Measurements from ENCODE around the gene VAV2. TPM values are rescaled to one million over a fixed set of nuclear protein-coding genes. Genes with fewer than 3 reads are reported as not detected.

The VAV2 gene
- total and polyA plus RNA-seq, 9 of the 15 experiments (the other 6 are each of a cell fraction or from before 2014, with no cell fraction given) = 0.01 to 2.7 (median 1.0) TPM; not detected in 1

DNA sequence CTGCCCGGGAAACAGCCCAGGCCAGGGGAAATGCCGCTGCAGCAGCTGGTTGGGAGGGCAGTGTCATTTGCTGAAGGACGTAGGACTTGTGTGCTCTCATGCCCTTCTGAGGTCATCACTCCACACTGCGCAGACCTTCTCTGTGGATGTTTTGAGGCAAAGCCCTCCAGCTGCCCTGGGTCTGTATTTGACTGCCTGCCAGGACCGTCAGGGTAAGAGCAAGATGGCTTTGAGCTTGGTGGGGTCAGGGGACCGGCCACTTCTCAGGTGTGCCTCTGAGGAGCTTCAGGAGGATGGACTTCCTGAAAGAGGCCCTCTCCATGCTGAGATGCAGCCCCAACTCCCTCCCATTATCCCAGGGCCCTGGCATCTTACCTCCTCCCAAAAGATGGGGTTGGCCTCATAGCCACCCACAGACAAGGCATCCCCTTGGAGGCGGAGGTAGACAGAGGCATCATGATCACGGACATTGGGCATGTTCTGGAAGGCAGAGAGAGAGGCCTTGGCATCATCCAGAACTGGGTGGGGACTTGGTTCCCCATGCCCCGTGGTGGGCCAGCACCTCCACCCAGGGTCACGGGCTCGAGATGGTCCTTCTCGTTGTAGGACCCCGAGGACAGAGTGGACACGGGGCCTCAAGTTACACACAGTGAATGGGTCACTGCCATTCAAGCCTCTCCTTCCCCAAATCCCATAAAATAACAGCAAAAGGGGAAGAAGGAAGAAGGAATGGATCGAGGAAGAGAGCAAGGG lies 273.4 kb downstream of the VAV2 start:
- H4K20me1 ChIP-seq (replicated peaks; ENCODE audit: control insufficient read depth, insufficient read depth, low read length) = peaks cover 14% of the 10 kb centered on the region
- no TSS peak for BruUV-seq (replicated peaks)
- WGBS (ENCODE audit: insufficient coverage, low coverage, missing lambda C conversion rate) = 0% methylated on average over 15 of the region's 15 CpGs
- no peaks in the 10 kb centered on the region for H3K36me3 ChIP-seq (ENCODE audit: control insufficient read depth, insufficient read depth, low read length)
- no peak for FAIRE-seq
- DNase-seq (ENCODE audit: extremely low read depth in 1 of 4, low spot score in 3 of 4) = no peak
- peaks cover 0 to 10% of the 10 kb centered on the region in 2 experiments; a peak in 2 of 5 replicates for H3K4me1 ChIP-seq (replicated peaks in 1 of 2; ENCODE audit: control insufficient read depth in 2 of 2, insufficient read depth in 2 of 2, low read length in 2 of 2)
- in situ Hi-C loops (cut with MboI) = no loop called here
- H3K9me1 ChIP-seq (ENCODE audit: control insufficient read depth, insufficient read depth, low read length) = no peaks in the 10 kb centered on the region
- intact Hi-C loops (cut with micrococcal nuclease) = no loop called here
- no peak for TF ChIP-seq EP300 (IDR thresholded peaks at IDR 0.05; ENCODE audit: low read length)
- no peak for TF ChIP-seq ETS1 (conservative IDR thresholded peaks at IDR 0.05; ENCODE audit: control insufficient read depth, low read depth, low read length)
- no peak for TF ChIP-seq CEBPG (CRISPR knock-in tag; IDR thresholded peaks at IDR 0.05)
- no peak for TF ChIP-seq CEBPG (tag; conservative IDR thresholded peaks at IDR 0.05 in 1 of 2, IDR thresholded peaks at IDR 0.05 in 1 of 2)
- no peak for TF ChIP-seq NFE2 (IDR thresholded peaks at IDR 0.05; ENCODE audit: low read depth)
- TF ChIP-seq ZNF311 (CRISPR knock-in tag; IDR thresholded peaks at IDR 0.05) = no peak
- TF ChIP-seq, protein P1, sequence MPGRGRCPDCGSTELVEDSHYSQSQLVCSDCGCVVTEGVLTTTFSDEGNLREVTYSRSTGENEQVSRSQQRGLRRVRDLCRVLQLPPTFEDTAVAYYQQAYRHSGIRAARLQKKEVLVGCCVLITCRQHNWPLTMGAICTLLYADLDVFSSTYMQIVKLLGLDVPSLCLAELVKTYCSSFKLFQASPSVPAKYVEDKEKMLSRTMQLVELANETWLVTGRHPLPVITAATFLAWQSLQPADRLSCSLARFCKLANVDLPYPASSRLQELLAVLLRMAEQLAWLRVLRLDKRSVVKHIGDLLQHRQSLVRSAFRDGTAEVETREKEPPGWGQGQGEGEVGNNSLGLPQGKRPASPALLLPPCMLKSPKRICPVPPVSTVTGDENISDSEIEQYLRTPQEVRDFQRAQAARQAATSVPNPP (IDR thresholded peaks at IDR 0.05; ENCODE audit: borderline replicate concordance, insufficient read depth, insufficient read length) = no peak
- TF ChIP-seq NFIC (IDR thresholded peaks at IDR 0.05) = no peak
- TF ChIP-seq ZNF41 (CRISPR knock-in tag; conservative IDR thresholded peaks at IDR 0.05) = no peak
- TF ChIP-seq ZC3H8 (IDR thresholded peaks at IDR 0.05) = no peak
- TF ChIP-seq ZNF444 (CRISPR knock-in tag; IDR thresholded peaks at IDR 0.05) = no peak
- no peak for TF ChIP-seq MAFG (tag; conservative IDR thresholded peaks at IDR 0.05)
- TF ChIP-seq CREB5 (CRISPR knock-in tag; IDR thresholded peaks at IDR 0.05) = no peak
- no peak overlapping the region for H3K4me3 ChIP-seq
- H3K9me3 ChIP-seq (replicated peaks; ENCODE audit: control insufficient read depth, insufficient read depth, low read depth, low read length) = no peaks in the 10 kb centered on the region
- H2AFZ ChIP-seq (ENCODE audit: low read depth, low read length) = no peak overlapping the region
- H3K79me2 ChIP-seq (ENCODE audit: control insufficient read depth, insufficient read depth, low read length) = no peaks in the 10 kb centered on the region
- ATAC-seq = no peak
- no peak overlapping the region for H3K4me2 ChIP-seq (ENCODE audit: insufficient read depth, low read length)
- ChIA-PET POLR2A (interaction anchor here (0.5 to 0.6 kb wide), 2 partner anchors 18 to 131 kb away, joined by 3 read pairs; no protein-coding TSS in a partner anchor), CTCF (ENCODE audit: low intra/inter-chr PET ratio) (no interaction called here)
- peaks cover 6 to 40% of the 10 kb centered on the region in 2 experiments; a peak in 4 of 5 replicates for H3K27me3 ChIP-seq (ENCODE audit: control insufficient read depth in 2 of 2, insufficient read depth in 2 of 2, low read length in 2 of 2)
- H3K27ac ChIP-seq (ENCODE audit: extremely low read depth, low read depth, low read length) = no peak overlapping the region
- H3K9ac ChIP-seq (ENCODE audit: insufficient read depth in 1 of 2, low read depth in 2 of 2, low read length in 2 of 2) = no peak overlapping the region

Measured in K562 (cell line).